SJSA1 (cell line): Measurements from ENCODE around the gene RORB. TPM values are rescaled to one million over a fixed set of nuclear protein-coding genes. Genes with fewer than 3 reads are reported as not detected.

Source experiments
- DNase-seq, 2 experiments: peaks; one replicate each; pipeline ENCODE4 v3.0.0-alpha.2; 2015 to 2020; ENCODE audit warnings: low spot score in 2 of 2, low read depth in 1 of 2
- H3K27ac ChIP-seq: fragments of 250-450 bp; sonication (Bioruptor Pico); 2 replicates; pipeline ENCODE4 v1.5.1; 2020; ENCODE audit warnings: mild to moderate bottlenecking, moderate library complexity
- H3K27me3 ChIP-seq: fragments of 250-450 bp; sonication (Bioruptor Pico); replicated peaks from 2 replicates; pipeline ENCODE4 v1.5.1; 2020; ENCODE audit warnings: mild to moderate bottlenecking, moderate library complexity
- H3K36me3 ChIP-seq: fragments of 250-450 bp; sonication (Bioruptor Pico); 2 replicates; pipeline ENCODE4 v1.5.1; 2020; ENCODE audit warnings: mild to moderate bottlenecking
- H3K4me1 ChIP-seq: fragments of 250-450 bp; sonication (Bioruptor Pico); replicated peaks from 2 replicates; pipeline ENCODE4 v1.6.1; 2021; ENCODE audit warnings: mild to moderate bottlenecking
- H3K4me3 ChIP-seq: fragments of 250-450 bp; sonication (Bioruptor Pico); 2 replicates; pipeline ENCODE4 v1.5.1; 2020; ENCODE audit warnings: mild to moderate bottlenecking
- H3K9me3 ChIP-seq: fragments of 250-450 bp; sonication (Bioruptor Pico); replicated peaks from 2 replicates; pipeline ENCODE4 v1.5.1; 2020; ENCODE audit warnings: mild to moderate bottlenecking
- total RNA-seq: library from RNA; depleted of rRNA; stranded (reverse); fragments of >200 nt; shearing (Covaris generic); gene quantifications from 2 replicates; pipeline ENCODE4 v1.2.3, GENCODE V29; 2014

The RORB gene
- total RNA-seq, 1 experiment from 2014 or later, result not detected

GRCh38 chr9:74724317-74724716 is 227.2 kb downstream of the RORB start:
- DNase-seq, result no peak

GRCh38 chr9:74726581-74726980 is 229.4 kb downstream of the RORB start:
- no peaks in the 10 kb centered on the region for H3K9me3 ChIP-seq
- no peaks in the 10 kb centered on the region for H3K36me3 ChIP-seq

More at GRCh38 chr9:74724317-74724716, 227.2 kb downstream of the RORB start:
- 0 out of 2 replicates have a peak, but pooled peaks cover 2% of the 10 kb centered on the region for H3K27me3 ChIP-seq
- H3K36me3 ChIP-seq, result no peaks in the 10 kb centered on the region
- H3K4me3 ChIP-seq, result no peak overlapping the region
- H3K4me1 ChIP-seq, result no peaks in the 10 kb centered on the region
- H3K9me3 ChIP-seq, result no peaks in the 10 kb centered on the region
- H3K27ac ChIP-seq, result no peak overlapping the region

DNA sequence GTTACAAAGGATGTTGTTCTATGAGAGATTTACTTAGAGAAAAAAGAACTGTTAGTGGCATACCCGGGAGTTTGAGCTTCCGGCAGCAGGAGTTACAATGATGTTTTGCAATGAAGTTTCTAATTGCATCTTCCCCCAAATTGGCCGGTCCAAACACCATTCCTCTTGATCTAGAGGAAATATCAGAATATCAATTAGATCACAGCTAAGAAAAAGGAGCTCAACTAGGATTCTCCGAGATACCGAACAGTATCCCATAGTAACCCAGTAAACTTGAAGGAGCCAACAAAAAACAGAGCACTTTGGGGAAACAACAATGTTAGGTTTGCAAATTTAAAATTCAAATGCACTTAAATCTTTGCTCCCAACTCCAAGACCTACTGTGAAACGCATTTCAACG is 231.0 kb downstream of the RORB start:
- no peak overlapping the region for H3K27ac ChIP-seq
- H3K27me3 ChIP-seq, result no peaks in the 10 kb centered on the region; the same call in 1 of the 2 replicates
- no peak overlapping the region for H3K4me3 ChIP-seq
- DNase-seq, result no peak
- no peaks in the 10 kb centered on the region for H3K9me3 ChIP-seq
- no peaks in the 10 kb centered on the region for H3K4me1 ChIP-seq
- no peaks in the 10 kb centered on the region for H3K36me3 ChIP-seq

More at GRCh38 chr9:74726581-74726980, 229.4 kb downstream of the RORB start:
- no peaks in the 10 kb centered on the region; the same call in 1 of the 2 replicates for H3K27me3 ChIP-seq
- H3K4me1 ChIP-seq, result no peaks in the 10 kb centered on the region
- no peak overlapping the region for H3K4me3 ChIP-seq
- no peak overlapping the region for H3K27ac ChIP-seq
- no peak for DNase-seq

- Histone ChIP-seq H3K9me3 (no peaks in the 10 kb centered on the region), H3K27me3 (no peaks in the 10 kb centered on the region; the same call in 1 of the 2 replicates), H3K27ac (no peak overlapping the region), H3K36me3 (no peaks in the 10 kb centered on the region), H3K4me3 (no peak overlapping the region), H3K4me1 (no peaks in the 10 kb centered on the region)
- DNase-seq, result no peak
Measured at GRCh38 chr9:74729136-74729695, 232.1 kb downstream of the RORB start.

DNA sequence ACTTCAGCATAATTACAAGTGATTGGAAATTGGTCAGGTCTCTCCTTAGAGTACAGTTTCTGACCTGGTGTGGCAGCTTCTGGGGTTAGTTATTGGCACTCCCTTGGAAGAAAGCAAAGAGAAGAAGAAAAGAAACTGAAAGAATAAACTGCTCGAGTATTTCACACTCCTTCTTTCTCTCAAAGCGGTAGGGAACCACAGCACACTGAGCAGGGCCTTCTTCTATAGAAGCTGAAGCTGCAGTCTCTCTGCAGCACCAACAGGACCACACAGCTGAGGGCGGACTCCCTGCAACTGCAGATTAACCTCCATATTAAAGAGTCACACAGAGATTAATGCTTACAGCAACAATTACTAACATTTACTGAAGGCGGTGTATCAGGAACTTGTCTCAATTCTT is 238.6 kb downstream of the RORB start:
- Histone ChIP-seq H3K36me3 (no peaks in the 10 kb centered on the region), H3K4me3 (no peak overlapping the region), H3K27me3 (no peaks in the 10 kb centered on the region), H3K9me3 (no peaks in the 10 kb centered on the region), H3K4me1 (peaks cover 10% of the 10 kb centered on the region; the same call in 1 of the 2 replicates), H3K27ac (no peak overlapping the region)
- no peak for DNase-seq

DNA sequence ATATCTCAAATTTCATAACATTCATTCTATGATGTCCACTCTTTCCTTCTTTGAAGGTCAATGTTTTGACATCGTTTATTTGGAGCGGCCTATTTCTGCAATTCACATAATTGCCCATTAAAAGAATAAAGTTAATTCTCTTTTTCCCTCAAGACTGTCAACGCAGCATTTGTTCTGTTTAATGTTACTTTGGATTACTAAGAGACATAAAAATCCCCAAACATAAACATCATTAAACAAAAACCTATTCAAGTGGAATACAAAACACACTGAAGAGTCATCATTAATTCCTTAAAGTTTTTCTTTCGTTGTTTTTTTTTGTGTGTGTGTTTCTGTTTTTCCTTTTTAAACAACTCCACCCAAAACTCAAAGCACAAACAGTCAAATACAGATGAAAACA is 239.5 kb downstream of the RORB start:
- Histone ChIP-seq H3K4me1 (peaks cover 10% of the 10 kb centered on the region; the same call in 1 of the 2 replicates), H3K36me3 (no peaks in the 10 kb centered on the region), H3K4me3 (no peak overlapping the region), H3K27me3 (no peaks in the 10 kb centered on the region), H3K27ac (no peak overlapping the region), H3K9me3 (no peaks in the 10 kb centered on the region)
- peak in 1 of 2 experiments; percentile 10 for DNase-seq

DNA sequence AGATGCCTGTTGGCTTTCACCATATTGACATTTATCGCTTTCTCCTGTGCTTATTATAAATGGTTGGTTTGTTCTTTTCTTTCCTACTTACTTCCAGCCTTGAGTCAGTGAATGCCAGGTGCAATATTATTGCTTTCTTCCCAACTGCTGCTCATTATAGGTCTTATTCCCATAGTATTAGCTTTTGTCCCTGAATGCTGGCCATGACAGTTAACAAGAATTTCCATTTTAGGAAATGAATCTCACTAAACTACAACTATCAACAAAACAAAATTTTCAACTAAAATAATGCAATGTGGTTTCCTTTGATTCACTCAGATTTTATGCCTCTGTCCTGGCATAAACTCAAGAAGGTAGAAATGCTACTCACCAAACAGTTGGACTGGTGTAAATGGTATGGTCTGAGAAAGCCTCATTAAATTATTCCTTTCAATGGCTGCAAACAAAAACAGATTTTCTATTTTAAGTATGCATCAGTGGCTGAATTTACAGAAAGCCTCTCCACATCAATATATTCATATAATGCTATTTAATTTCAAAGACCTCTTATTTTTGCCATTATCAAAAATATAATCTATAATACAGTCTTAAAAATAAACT is 245.2 kb downstream of the RORB start:
- Histone ChIP-seq H3K4me3 (no peak overlapping the region), H3K27me3 (peaks cover 7% of the 10 kb centered on the region; the same call in 1 of the 2 replicates), H3K4me1 (no peaks in the 10 kb centered on the region), H3K9me3 (no peaks in the 10 kb centered on the region), H3K27ac (no peak overlapping the region), H3K36me3 (no peaks in the 10 kb centered on the region)
- no peak for DNase-seq
